GM19099 (cell line): ENCODE measurements around the gene NAPB.

Experiments used
- POLR2A ChIP-seq: IDR thresholded peaks from 3 replicates; pipeline ENCODE4 v1.6.1; 2011; ENCODE audit warnings: low read depth; ENCODE audit not compliant: insufficient read length; ENCODE audit errors: extremely low read depth

Gene NAPB

GRCh38 chr20:23415555-23415954 lies 5.7 kb downstream of the NAPB start:
- no peak for TF ChIP-seq POLR2A

GRCh38 chr20:23414526-23415188 lies 6.6 kb downstream of the NAPB start:
- no peak for TF ChIP-seq POLR2A

- no peak for TF ChIP-seq POLR2A
These were observed 7.3 kb downstream of the NAPB start for GRCh38 chr20:23413862-23414422.

GRCh38 chr20:23412026-23412425 lies 9.3 kb downstream of the NAPB start:
- no peak for TF ChIP-seq POLR2A

GRCh38 chr20:23410916-23411695 lies 10.2 kb downstream of the NAPB start:
- no peak for TF ChIP-seq POLR2A

- TF ChIP-seq POLR2A, result no peak
These were observed 11.5 kb downstream of the NAPB start for GRCh38 chr20:23409800-23410199.

- TF ChIP-seq POLR2A, result no peak
These were observed 12.3 kb downstream of the NAPB start for GRCh38 chr20:23408957-23409356.

- TF ChIP-seq POLR2A, result no peak
These were observed 13.4 kb downstream of the NAPB start for GRCh38 chr20:23407781-23408464.

- TF ChIP-seq POLR2A, result no peak
These were observed 14.4 kb downstream of the NAPB start for GRCh38 chr20:23406880-23407279.

- TF ChIP-seq POLR2A, result no peak
These were observed 17.1 kb downstream of the NAPB start for GRCh38 chr20:23404196-23404595.

GRCh38 chr20:23403751-23404150 lies 17.5 kb downstream of the NAPB start:
- TF ChIP-seq POLR2A, result no peak

GRCh38 chr20:23401051-23401450 lies 20.2 kb downstream of the NAPB start:
- no peak for TF ChIP-seq POLR2A

GRCh38 chr20:23399568-23400241 lies 21.6 kb downstream of the NAPB start:
- no peak for TF ChIP-seq POLR2A

- no peak for TF ChIP-seq POLR2A
These were observed 23.3 kb downstream of the NAPB start for GRCh38 chr20:23397961-23398360.
